NCI-H2227 (cell line): ENCODE data around the gene FOXJ1.

Experiments
- DNase-seq: peaks from one replicate; lab custom pipeline; 2025; ENCODE audit not compliant: unreplicated experiment; lab: John Stamatoyannopoulos, UW

Gene FOXJ1

DNA sequence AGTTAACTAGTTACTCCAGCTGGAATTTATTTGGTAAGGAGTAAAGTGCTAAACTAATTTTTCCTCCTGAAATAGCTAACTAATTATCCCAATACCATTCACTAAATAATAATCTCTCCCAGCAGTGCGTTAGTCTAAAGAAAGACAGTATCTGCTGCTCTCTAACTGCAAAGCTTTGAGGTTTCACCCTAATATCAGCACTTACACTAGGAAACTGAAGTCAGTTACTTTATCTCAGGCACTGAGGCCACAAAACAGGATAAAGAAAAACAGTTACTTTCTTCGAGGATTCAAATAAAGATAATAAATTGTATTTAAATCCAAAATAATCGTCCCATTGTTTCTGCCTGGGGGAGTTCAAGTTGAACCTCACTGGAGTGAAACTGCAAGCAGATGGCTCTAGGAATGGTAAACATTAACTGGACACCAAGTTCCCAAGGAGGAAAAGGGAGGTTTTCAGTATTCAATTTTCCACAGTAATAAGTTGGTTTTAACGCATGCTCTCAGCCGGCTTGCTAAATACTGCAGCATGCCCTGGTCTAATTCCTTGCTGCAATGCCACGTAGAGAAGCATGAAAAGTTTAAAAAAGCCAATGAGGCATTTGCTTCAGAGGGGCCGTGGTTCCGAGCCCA is 20.0 kb upstream of the FOXJ1 start:
- DNase-seq: no peak

DNA sequence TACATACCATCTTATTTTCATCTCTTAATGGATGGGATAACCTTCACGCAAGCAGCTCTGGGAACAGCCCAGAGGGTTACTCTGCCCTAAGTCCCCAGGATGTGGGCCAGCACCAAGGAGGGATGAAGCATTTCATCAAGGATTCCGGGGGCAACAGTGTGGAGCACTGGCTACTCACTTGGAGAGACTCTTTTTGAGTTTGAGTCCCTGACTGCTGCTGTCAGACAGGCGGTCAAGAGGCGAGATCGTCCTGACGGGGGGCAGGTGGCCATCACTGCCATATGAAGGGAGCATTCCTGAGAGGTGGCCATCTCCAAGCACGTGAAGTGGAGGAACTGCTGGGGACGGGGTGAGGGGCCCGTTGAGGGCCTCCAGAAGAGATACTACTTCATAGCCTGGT is 18.1 kb upstream of the FOXJ1 start:
- DNase-seq: no peak

DNA sequence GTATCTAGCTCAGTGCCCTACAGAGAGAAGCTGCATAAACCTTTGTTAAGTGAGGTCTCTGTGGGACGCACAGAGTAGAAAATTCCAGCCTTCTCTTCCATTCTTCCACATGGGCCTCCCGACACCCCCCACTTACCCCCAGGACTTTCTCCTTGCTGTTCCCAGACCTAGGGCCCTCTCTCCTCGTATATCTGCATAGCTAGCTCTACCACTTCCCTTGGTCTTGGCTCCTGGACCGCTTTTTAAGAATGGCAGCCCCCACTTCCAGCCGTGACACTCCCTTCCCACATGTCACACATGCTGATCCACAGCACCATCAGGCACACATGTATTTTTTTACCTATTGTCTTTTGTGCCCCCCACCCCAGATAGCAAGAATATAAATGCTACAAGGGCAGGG is 16.7 kb upstream of the FOXJ1 start:
- DNase-seq: no peak

DNA sequence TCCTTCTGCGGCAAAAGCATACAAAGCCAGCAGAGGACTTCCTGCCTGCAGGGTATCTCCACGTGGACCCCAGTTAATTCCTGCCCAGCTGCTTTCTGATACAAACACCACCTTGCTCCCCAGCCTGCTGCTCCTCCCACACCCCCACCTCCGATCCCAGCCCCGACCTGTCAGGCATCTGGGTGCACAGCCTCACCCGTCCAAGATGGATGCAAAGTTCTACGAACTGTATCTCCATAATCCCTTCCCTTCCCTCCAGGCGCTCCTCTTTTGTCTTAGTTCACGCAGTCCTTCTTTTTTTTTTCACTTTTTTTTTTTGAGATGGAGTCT is 15.6 kb upstream of the FOXJ1 start:
- DNase-seq: no peak

DNA sequence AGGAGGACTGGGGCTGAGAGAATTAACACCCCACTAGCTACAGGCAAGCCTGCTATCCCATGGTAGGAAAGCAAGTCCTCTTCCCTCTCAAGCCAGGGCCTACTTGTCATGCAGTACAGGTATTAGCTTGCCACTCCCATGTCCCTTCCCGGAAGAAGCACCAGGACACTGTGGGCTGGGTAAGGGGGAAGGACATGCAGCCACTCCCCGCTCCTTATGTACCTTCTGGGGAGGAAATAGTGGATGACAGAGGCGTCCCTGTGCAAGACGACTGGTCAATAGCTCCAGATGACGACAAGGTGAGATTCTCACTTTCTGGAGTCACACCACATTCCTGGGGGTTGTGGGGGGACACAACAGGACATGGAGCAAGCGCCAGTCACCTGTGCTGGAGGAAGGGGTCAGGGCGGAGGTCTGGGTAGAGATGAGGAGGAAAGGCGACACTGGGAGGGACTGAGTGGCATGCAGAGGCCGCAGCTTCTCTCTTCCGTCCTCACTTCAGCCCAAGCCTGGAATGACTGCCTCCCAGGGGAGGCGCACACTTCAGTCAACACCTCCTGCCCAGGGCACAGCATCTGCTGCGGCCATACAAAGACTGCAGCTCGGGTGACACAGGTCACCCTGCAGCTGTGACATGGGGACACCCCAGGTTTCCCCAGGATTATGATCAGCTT is 15.1 kb upstream of the FOXJ1 start:
- DNase-seq: no peak

DNA sequence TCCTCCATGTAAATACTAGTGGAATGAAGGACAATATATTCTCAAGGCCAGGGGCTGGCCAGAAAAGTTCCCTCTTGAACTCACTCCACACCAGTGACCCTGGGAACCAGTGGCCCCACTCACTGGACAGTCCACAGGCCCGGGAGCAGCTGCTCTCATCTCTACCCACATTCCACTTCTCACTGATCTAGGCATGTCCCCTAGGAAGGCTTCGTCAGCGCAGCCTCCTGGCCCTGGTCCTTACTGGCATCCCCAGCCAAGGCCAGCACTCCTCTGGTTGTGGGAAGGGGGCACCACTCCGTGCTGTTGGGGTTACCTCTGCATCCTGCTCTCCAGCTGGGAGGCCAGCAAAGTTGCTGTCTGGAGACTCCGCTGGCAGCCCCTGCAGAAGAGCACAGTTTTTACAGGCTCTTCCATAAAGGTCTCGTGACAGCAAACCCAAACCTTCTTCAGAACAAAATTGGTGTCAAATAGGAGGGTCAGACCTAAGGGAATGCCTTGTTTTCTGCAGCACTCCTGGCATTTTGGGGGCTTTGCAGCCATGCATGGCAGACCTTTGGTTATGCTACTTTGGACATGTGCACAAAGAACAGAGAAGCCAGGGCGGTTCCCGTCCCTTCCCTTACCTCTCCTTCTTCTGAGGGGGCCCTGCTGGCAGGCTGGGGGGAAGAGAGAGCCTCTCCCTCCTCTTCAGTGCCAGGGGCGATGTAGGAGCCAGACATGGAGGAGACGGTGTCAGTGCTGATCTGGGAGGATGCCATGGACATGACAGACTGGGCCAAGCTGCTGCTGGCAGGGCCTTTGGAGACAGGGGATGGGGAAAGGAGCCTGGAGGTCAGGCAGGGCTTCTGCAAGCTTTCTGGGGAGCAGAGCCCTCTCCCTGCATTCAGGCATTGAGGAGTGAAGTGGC is 14.1 kb upstream of the FOXJ1 start:
- DNase-seq: no peak

DNA sequence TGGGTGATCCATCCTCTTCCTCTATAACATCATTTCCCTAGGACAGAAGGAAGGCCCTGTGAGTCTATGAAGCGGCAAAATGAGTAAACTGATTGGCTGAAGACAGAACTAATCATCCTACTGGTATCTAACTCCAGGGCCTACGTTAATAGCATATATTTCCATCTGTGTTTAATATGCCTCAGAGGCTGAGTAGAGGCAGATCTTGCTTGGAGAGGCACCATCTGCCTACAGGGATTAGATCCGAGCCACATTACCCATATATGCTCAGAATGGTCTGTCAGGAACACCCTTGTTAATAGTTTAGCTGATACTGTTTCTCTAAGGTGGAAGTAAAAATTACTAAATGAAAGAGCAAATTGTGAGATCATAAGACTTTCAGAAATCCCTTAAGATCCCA is 13.2 kb upstream of the FOXJ1 start:
- DNase-seq: no peak

DNA sequence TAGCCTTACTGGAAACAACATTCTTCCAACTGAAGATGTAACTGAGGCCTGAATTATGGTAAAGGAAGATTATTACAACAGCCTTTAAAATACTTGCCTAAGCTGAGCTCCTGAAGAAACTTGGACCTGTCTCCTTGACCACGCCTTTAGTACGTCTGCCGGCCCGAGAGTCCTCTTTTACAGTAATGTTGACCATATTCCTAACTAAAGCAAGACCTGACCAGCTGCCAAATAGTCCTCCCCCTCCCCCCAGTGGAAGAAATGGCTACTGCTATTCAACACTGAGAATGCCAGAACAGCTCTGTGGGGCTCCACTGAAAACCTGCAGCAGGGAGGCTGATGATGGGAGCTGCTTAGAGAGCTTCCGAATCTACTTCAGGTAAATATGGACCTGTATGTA is 12.6 kb upstream of the FOXJ1 start:
- DNase-seq: peak; percentile 13

DNA sequence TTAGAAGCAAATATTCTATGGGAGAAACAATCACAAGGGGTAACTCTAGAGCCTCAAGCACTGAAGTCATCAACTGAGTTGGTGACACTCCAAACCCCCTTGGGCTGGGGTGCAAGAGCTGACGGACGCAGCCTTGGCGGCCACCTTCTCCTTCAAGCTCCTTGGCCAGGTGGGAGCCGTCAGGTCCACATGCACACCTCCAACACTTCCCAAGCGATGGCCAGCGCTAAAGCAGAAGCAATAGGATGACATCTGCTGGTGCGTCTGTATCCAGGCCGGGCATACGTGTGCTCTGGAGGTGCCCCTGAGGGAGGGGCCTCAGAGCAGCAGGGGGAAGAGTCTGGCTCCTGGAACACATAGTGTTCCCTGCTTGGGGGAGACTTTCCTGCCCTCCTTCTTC is 12.2 kb upstream of the FOXJ1 start:
- DNase-seq: no peak

DNA sequence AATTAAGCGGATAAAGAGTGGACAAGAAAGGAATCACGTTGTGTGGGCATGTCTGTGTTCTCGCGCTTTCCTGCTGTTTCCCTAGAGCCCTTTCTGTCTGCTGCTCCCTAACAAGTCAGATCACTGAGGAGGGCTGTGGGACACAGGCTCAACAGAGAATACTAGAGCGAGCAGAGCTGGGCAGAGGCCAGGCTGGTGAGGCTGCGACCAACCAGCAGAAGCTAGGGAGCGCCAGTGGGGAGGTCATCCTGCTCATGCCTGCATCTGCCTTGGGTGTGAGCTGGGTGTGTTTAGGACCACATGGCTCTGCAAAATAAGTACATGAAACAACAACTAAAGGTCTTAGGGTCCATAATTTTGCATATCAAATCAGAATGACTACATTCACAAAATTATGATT is 11.5 kb upstream of the FOXJ1 start:
- no peak for DNase-seq

DNA sequence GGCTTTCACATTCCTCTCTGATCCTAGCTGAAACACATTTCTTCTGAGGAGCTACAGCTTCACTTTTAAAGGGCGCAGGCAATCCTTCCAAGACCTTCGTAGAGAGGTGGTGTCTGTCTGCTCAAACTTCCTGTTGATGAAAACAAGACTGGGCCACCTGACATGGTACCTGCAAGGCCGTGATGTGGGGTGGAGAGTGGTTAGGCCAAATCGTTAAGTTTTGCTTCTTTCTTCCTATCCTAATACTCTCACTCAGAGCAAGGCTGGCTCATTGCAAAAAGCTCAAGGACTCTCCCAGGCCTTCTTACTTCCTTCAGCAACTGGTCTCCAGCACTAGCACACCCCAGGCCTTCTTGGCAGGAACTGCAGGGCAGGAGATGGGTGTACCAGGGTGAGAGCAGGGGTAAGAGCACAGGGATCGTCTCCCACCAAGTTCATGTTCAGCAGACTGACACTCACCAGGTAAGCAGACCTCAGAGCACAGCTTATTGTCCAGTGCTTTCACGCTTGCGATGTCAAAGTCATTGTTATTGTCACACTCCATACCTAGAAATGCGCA is 10.9 kb upstream of the FOXJ1 start:
- no peak for DNase-seq

DNA sequence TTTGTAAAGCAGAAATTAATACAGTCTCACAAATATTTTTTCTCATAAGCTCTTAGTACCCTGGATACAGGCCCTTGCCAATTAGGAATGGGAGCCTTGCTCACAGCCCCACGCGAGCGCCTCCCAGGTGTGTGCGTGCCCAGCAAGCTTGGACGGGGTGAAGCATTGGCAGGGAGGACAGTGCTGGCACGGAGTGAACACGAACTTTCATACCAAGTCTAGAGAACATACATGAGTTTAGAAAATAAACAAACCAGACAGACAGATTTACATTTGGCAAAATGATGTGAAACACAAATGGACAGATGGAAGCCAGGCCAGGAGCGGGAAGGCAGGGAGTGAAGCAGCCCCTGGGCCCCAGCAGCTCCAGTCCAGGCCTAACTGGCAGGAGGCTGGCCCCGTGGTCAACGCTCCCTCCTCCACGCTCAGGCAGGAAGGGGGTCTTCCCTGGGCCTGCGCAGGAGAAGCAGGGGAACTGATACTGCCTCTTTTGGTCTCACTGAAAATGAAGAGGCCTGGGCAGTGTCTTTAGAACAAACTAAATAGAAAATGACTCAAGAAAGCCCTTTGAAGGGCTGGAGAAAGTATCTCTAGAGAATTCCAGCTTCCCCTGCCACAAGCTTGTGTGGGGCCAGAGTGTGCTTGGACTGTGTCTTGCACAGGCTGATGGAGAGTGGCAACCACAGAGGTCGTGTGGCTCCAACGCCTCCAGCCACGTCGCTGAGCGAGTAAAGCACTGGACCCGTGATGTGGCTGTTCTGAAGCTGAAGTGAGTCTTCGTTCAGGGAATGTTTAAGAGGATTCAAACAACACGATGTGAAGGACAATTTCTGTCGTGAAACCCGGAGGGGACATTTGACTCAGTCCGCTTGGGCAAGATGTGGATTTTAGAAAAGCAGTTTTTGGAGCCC is 9.9 kb upstream of the FOXJ1 start:
- no peak for DNase-seq

DNA sequence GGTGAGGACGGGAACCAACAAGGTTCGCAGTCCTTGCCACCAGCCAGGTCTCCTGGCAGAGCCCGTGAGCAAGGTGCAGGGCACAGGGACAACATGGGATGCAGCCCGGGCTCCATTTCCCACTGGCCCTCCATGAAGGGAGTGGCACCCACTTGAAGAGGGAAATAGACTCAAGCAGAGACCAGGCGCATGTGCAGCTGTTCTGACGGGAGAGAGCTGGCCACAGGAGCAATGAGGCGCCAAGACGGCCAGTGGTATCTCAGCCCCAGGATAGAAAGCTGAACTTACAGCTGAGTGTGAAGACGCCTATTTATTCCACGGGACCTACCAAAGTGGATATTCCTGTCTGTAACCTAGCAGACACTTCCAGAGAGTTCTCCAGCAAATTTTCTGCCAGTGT is 8.2 kb upstream of the FOXJ1 start:
- DNase-seq: no peak

DNA sequence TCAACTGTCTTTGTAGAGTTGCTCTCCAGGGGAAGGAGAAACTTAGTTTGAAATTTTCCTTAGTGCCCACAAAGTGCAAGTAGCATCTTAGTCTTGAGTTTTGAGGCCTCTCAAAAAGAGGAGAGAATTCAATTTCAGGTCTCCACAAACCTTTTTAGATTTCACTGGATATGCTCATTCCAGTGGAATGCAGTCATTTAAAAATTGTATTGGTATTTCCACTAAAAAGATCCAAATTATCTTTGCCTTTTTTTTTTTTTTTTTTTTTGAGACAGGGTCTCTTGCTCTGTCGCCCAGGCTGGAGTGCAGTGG is 6.9 kb upstream of the FOXJ1 start:
- no peak for DNase-seq

DNA sequence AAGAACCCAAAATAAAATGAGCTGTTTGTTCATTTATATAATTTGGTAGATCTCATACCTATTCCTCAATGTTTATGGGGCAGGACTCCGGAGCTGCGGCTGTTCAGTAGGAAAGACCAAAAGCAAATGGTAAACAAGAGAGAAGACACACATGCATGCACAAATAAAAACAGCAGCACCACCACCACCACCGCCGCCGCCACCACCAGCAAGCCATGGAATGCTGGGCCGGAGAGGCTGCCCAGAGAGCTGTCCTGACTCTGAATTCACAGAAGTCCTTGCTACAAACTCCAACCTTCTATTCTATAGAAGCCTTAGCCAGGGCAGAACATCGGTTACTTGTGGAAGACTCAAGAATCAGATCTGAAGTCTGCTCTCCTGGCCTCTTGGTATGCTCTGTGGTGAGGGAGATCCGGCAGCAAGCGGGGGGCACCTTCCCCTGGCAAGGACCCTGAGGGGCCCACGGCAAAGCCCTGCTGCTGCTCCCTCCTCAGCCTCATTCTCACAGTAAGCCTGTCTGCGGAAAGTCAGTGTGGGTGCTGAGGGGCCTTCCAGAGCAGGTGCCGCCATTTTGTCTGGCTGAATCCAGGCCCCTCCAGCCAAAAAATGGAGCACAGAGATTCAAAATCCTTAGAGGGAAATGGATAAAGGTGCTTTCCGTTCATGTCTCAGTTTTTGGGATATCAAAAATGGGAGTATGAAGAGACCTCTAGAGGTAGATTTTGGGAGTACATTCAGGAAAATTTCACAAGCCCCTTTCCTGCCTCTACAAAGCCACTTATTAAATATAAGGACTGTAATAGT is 6.4 kb upstream of the FOXJ1 start:
- DNase-seq: peak; percentile 60

DNA sequence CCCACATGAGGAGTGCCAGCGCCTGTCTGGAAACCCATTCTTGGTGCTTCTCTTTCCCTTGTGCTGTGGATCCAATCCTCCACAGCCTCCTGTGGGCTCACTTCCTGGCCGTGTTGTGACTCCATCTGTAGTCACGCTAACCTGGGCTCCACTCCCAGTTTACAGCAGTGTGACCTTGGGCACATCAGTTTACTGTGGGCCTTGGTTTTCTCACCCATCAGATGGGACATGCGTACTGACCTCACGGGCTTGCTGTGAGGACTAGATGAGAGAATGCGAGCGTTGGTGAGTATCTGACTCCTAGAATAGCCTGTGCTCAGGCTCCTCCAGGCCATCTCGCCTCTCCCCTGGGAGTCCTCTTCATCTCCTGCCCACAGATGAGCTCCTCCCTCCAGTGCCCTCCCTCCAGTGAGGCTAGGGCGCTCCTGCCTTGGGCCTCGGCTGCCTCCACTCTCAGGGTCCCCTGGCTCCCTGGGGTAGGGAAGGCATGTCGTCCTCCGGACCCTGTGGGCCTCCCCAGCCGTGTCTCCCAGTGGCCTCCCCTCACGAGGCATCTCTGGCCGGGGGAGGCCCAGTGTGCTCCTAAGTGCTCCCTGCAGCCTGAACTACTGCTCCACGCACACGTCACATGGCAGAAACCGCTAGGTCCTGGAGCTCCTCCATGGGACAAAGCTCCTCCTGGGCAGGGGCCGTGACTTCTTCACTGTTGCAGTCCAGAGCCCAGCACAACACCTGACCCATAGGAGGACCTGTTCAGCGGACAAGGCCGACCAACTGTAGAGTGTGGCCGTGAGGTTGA is 5.2 kb upstream of the FOXJ1 start:
- DNase-seq: no peak

DNA sequence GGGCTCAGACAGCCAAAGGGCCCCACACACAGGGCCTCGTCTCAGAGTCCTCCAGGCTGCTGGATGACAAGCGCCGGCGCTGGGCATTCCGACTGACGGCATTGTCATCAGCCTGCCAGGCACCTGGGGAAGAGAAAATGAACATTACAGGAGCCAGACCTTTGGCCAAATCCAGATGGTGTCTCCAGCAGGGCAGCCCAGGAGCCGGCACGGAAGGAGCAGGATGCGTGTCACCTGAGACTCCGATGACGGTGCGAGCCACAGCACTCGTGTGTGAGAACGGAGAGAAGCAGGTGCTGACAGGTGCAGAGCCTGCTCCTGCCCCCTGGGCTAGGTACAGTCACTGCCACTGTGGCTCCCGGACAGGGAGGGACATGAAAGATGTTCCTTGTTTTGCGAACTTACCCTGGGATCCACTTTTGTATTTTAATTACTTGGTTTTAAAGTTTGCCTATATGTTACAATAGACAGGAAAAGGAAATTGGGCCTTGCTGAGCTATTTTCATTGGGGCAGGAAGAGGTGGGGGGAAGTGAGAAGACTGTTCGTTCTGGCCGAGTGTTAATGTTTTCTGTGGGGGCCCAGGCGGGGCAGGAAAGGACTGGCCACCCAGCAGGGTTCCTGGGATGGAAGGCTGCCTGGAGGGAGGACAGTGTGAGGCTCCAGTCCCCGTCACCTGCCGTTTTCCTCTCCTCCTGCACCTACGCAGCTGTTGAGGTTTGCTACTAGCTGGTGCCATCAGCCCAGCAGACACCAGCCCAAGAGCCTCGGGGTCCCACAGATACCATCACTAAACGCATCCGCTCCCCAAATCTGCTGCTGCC is 4.4 kb upstream of the FOXJ1 start:
- DNase-seq: no peak

DNA sequence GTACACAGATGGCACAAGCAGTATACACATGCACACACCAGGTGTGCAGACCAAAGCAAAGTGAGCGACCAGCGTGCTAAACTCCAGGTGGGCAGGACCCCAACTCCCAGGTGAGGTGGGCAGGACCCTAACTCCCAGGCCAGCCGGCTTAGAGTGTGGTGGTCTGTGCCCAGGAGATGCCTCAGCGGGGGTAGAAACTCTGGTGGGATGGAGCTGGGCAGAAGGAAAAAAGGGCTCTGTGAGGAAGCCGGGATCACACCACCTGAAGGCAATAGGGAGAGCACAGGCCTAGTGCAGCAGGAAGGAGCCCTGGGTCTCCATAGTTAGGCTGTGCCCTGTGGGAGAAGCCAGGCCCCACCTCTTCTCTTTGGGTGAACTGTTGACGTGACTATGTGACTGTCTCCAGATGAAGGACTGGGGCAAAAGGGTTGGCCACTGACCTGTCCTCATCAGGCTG is 1.6 kb upstream of the FOXJ1 start:
- DNase-seq: no peak
